Astrocyte (in vitro differentiated cells and primary cell): ENCODE measurements around the gene LRRC52.

ENCODE experiments used
- EZH2 ChIP-seq: IDR thresholded peaks from 2 replicates; pipeline ENCODE4 v1.6.1; 2012; ENCODE audit warnings: mild to moderate bottlenecking, low read length, inconsistent platforms; ENCODE audit not compliant: insufficient read depth
- TF ChIP-seq, protein P1 (sequence below): IDR thresholded peaks from 2 replicates; pipeline ENCODE4 v1.5.1; 2011; ENCODE audit warnings: low read depth, mild to moderate bottlenecking, inconsistent platforms, low read length, moderate library complexity; ENCODE audit not compliant: insufficient read depth

DNA sequence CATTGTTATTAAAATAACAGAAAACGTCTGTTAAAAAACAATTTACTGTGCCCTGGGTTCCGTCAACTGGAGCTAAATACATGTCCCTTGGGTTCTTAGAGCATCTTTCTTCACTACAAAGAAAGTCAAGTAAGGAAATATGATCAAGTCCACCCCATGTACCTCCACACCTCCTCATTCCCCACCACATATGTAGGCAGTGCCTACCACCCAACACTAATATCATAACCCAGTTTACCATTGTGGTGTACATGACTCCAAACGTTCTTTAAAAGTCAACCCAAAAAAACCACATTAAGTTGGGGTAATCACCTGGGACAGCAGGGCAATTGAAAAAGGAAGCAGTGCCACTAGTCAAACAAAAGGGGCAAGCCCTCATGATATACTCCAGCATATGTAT lies 7.8 kb upstream of the LRRC52 start:
- TF ChIP-seq, protein P1, sequence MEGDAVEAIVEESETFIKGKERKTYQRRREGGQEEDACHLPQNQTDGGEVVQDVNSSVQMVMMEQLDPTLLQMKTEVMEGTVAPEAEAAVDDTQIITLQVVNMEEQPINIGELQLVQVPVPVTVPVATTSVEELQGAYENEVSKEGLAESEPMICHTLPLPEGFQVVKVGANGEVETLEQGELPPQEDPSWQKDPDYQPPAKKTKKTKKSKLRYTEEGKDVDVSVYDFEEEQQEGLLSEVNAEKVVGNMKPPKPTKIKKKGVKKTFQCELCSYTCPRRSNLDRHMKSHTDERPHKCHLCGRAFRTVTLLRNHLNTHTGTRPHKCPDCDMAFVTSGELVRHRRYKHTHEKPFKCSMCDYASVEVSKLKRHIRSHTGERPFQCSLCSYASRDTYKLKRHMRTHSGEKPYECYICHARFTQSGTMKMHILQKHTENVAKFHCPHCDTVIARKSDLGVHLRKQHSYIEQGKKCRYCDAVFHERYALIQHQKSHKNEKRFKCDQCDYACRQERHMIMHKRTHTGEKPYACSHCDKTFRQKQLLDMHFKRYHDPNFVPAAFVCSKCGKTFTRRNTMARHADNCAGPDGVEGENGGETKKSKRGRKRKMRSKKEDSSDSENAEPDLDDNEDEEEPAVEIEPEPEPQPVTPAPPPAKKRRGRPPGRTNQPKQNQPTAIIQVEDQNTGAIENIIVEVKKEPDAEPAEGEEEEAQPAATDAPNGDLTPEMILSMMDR: no peak
- no peak for TF ChIP-seq EZH2
